Osteoblast (primary cell): ENCODE data around the gene C9orf57. TPM values are rescaled to one million over a fixed set of nuclear protein-coding genes. Genes with fewer than 3 reads are reported as not detected.
"Not testable (repeated sequence)": the region's sequence is repeated elsewhere in the genome, so short reads cannot be mapped to it uniquely, and the experiment has no call there.

Experiments
- DNase-seq: peaks from one replicate; pipeline ENCODE4 v3.0.0; 2011; ENCODE audit warnings: low spot score, mixed read lengths; ENCODE audit not compliant: insufficient read length; ENCODE audit errors: missing footprints
- H2AFZ ChIP-seq: 2 replicates; pipeline ENCODE4 v1.6.0; 2011; ENCODE audit warnings: mild to moderate bottlenecking, low read length
- H3K27ac ChIP-seq: 2 replicates; pipeline ENCODE4 v1.5.1; 2011; ENCODE audit warnings: mild to moderate bottlenecking, low read depth, low read length, moderate library complexity
- H3K27me3 ChIP-seq: 2 replicates; pipeline ENCODE4 v1.6.0; 2012; ENCODE audit warnings: mild to moderate bottlenecking, control low read depth, inconsistent platforms, low read length, moderate library complexity; ENCODE audit not compliant: insufficient read depth
- H3K36me3 ChIP-seq: 2 replicates; pipeline ENCODE4 v1.5.1; 2011; ENCODE audit warnings: mild to moderate bottlenecking, low read length, control low read depth, moderate library complexity; ENCODE audit not compliant: insufficient read depth
- H3K4me1 ChIP-seq: 2 replicates; pipeline ENCODE4 v1.5.1; 2011; ENCODE audit warnings: mild to moderate bottlenecking, low read length, control low read depth, moderate library complexity; ENCODE audit not compliant: insufficient read depth
- H3K4me2 ChIP-seq: 2 replicates; pipeline ENCODE4 v1.6.0; 2011; ENCODE audit warnings: mild to moderate bottlenecking, low read length; ENCODE audit not compliant: insufficient read depth
- H3K4me3 ChIP-seq: fragments of 200-600 bp; sonication (generic); 3 replicates; pipeline ENCODE4 v1.5.1; 2012; ENCODE audit warnings: mild to moderate bottlenecking, low read length, inconsistent platforms; ENCODE audit not compliant: insufficient read depth
- H3K79me2 ChIP-seq: 2 replicates; pipeline ENCODE4 v1.6.0; 2012; ENCODE audit warnings: mild to moderate bottlenecking, low read length, control low read depth, inconsistent platforms; ENCODE audit not compliant: insufficient read depth
- H3K9me3 ChIP-seq: 2 replicates; pipeline ENCODE4 v1.5.1; 2011; ENCODE audit warnings: low read depth, low read length, control low read depth
- H4K20me1 ChIP-seq: 2 replicates; pipeline ENCODE4 v1.6.0; 2012; ENCODE audit warnings: mild to moderate bottlenecking, low read length, control low read depth; ENCODE audit not compliant: insufficient read depth
- total RNA-seq: library from RNA; depleted of rRNA; stranded (reverse); fragments of >200 nt; gene quantifications from 2 replicates; pipeline ENCODE4 v1.2.3, GENCODE V29; 2012
- TF ChIP-seq, protein P1 (sequence below): IDR thresholded peaks from 2 replicates; pipeline ENCODE4 v1.5.1; 2011; ENCODE audit warnings: mild to moderate bottlenecking, low read depth, low read length, moderate library complexity; ENCODE audit errors: extremely low read depth

C9orf57 gene
- total RNA-seq, 1 donor = not detected

DNA sequence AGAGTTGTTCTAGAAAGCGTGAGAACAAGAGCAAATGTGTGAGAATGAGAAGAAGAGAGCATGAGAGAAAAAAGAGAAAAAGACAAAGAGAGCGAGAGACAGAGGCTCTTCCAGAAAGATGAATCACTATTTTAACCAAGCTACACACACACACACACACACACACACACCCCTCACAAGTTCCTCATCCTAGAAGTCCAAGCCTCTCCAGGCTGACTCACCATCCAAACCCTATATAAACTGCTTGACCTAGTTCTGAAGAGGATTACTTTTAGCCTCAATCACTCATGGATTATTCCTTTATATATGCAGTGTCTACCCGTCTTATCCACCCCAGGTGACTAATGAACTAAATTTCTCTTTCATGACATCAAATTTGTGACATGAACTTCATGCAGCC lies 37.6 kb downstream of the C9orf57 start:
- TF ChIP-seq, protein P1, sequence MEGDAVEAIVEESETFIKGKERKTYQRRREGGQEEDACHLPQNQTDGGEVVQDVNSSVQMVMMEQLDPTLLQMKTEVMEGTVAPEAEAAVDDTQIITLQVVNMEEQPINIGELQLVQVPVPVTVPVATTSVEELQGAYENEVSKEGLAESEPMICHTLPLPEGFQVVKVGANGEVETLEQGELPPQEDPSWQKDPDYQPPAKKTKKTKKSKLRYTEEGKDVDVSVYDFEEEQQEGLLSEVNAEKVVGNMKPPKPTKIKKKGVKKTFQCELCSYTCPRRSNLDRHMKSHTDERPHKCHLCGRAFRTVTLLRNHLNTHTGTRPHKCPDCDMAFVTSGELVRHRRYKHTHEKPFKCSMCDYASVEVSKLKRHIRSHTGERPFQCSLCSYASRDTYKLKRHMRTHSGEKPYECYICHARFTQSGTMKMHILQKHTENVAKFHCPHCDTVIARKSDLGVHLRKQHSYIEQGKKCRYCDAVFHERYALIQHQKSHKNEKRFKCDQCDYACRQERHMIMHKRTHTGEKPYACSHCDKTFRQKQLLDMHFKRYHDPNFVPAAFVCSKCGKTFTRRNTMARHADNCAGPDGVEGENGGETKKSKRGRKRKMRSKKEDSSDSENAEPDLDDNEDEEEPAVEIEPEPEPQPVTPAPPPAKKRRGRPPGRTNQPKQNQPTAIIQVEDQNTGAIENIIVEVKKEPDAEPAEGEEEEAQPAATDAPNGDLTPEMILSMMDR = no peak
- H3K79me2 ChIP-seq = no peaks in the 10 kb centered on the region
- H3K4me2 ChIP-seq = peak overlapping the region; percentile 44
- H3K27ac ChIP-seq = no peak overlapping the region
- H2AFZ ChIP-seq = peak overlapping the region; percentile 66
- H3K4me3 ChIP-seq = no peak overlapping the region
- no peaks in the 10 kb centered on the region for H3K27me3 ChIP-seq
- no peaks in the 10 kb centered on the region for H3K36me3 ChIP-seq
- H3K9me3 ChIP-seq = no peaks in the 10 kb centered on the region
- peaks cover 14% of the 10 kb centered on the region for H3K4me1 ChIP-seq
- H4K20me1 ChIP-seq = no peaks in the 10 kb centered on the region
- DNase-seq = peak; percentile 87

DNA sequence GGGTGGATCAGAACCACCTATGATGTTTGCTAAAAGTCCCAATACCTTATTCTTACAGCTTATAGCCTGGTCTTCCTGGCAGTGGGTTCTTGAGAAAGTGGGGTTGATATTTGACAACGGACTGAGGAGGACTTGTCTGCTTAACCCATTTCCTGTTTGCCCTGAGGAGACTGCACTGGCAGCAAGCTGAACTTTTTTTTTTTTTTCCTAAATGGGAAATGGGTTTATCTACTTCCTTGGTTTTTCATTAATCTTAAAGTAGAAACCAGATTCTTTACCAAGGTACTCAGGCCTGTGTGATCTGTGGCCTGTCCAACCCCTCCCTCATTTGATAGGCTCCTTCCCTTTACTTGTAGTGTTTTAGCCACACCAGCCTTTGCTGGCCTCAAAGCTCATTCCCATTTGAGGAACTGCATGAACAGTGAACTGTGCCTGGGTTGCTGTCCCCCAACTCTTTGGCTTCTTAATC lies 47.1 kb downstream of the C9orf57 start:
- no peak overlapping the region for H3K4me2 ChIP-seq

DNA sequence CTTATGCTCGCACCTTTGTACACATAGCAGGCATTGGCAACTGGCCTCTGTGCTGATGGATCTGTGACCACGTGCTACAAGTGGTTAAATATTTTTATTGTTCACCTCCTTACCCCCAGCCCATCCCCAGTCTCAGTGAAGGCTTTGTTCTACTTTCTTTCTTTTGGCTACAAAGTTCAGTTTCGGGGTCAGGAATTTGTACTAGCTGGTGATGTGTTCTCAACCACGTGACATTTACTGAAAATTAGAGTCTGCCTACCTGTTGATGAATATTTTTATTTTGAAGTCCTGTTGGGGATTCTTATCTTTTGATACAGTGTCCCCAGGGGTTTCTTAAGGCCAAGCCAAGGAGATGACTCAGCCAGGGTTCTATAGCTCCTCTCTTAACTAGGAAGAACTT lies 47.8 kb downstream of the C9orf57 start:
- H3K79me2 ChIP-seq = no peaks in the 10 kb centered on the region
- H3K36me3 ChIP-seq = no peaks in the 10 kb centered on the region
- no peaks in the 10 kb centered on the region for H3K9me3 ChIP-seq
- H3K27me3 ChIP-seq = no peaks in the 10 kb centered on the region
- no peak for DNase-seq
- no peaks in the 10 kb centered on the region for H3K4me1 ChIP-seq
- H3K4me3 ChIP-seq = no peak overlapping the region
- no peak overlapping the region for H3K27ac ChIP-seq
- H4K20me1 ChIP-seq = no peaks in the 10 kb centered on the region
- no peak overlapping the region for H2AFZ ChIP-seq
- TF ChIP-seq, protein P1 = no peak
- no peak overlapping the region for H3K4me2 ChIP-seq

More for the DNA sequence above, 47.1 kb downstream of the C9orf57 start:
- Histone ChIP-seq H3K36me3 (no peaks in the 10 kb centered on the region), H4K20me1 (no peaks in the 10 kb centered on the region), H3K79me2 (no peaks in the 10 kb centered on the region), H3K27ac (no peak overlapping the region), H2AFZ (no peak overlapping the region), H3K27me3 (no peaks in the 10 kb centered on the region), H3K4me1 (no peaks in the 10 kb centered on the region), H3K9me3 (no peaks in the 10 kb centered on the region), H3K4me3 (no peak overlapping the region)
- DNase-seq = peak; percentile 31
- TF ChIP-seq, protein P1 = no peak

DNA sequence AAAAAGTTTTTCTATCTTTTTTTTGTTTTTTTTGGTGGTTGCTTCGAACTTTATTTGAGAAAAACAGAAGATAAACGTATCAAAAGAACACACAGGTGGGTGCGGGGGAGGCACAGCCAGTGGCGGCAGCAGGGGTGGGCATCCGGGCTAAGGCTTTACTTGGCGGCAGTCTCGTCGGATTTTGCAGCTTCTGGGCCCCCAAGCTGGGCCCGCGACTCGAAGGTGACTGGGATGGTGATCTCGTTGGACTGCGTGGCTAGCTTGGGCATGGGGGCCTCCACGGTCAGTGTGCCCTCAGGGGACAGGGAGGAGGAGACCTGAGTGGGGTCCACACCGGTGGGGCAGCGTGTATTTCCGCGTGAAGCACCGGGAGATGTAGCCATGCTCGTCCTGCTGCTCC lies 52.7 kb downstream of the C9orf57 start:
- not testable (repeated sequence) for H3K9me3 ChIP-seq, H3K27ac ChIP-seq, H3K4me1 ChIP-seq, H3K79me2 ChIP-seq, H3K27me3 ChIP-seq, DNase-seq, H3K4me3 ChIP-seq, H2AFZ ChIP-seq, H4K20me1 ChIP-seq, H3K4me2 ChIP-seq, H3K36me3 ChIP-seq
